ENCODE measurements around the gene PHACTR1. TPM values are rescaled to one million over a fixed set of nuclear protein-coding genes. Genes with fewer than 3 reads are reported as not detected.

Gene PHACTR1
- total RNA-seq, 1 experiment from 2014 or later = not detected

GRCh38 chr6:12815089-12815488, 98.5 kb downstream of the PHACTR1 start:
- no peaks in the 10 kb centered on the region for H3K79me2 ChIP-seq (ENCODE audit: low read length)
- ATAC-seq (no peak), DNase-seq (no peak)
- H3K9ac ChIP-seq (ENCODE audit: low read length) = no peak overlapping the region
- no peaks in the 10 kb centered on the region for H3K9me3 ChIP-seq (ENCODE audit: low read length)
- no TSS peak for BruUV-seq (replicated peaks)
- H3K4me1 ChIP-seq (ENCODE audit: insufficient read depth, low read length) = no peaks in the 10 kb centered on the region
- CTCF ChIA-PET = no interaction called here
- no peak overlapping the region for H3K4me3 ChIP-seq (ENCODE audit: low read length)
- intact Hi-C loops (cut with micrococcal nuclease) = no loop called here
- no peak overlapping the region for H2AFZ ChIP-seq (ENCODE audit: low read length)
- H4K20me1 ChIP-seq (ENCODE audit: low read length) = no peaks in the 10 kb centered on the region
- no peaks in the 10 kb centered on the region for H3K9me2 ChIP-seq (replicated peaks; ENCODE audit: low read length)
- POLR2A ChIA-PET (ENCODE audit: unreplicated experiment) = no interaction called here
- no peak overlapping the region for H3K27ac ChIP-seq (ENCODE audit: low read length)
- no peak overlapping the region for H3K4me2 ChIP-seq (ENCODE audit: low read length)
- H3K36me3 ChIP-seq (ENCODE audit: low read depth, low read length) = no peaks in the 10 kb centered on the region
- TF ChIP-seq, protein P1, sequence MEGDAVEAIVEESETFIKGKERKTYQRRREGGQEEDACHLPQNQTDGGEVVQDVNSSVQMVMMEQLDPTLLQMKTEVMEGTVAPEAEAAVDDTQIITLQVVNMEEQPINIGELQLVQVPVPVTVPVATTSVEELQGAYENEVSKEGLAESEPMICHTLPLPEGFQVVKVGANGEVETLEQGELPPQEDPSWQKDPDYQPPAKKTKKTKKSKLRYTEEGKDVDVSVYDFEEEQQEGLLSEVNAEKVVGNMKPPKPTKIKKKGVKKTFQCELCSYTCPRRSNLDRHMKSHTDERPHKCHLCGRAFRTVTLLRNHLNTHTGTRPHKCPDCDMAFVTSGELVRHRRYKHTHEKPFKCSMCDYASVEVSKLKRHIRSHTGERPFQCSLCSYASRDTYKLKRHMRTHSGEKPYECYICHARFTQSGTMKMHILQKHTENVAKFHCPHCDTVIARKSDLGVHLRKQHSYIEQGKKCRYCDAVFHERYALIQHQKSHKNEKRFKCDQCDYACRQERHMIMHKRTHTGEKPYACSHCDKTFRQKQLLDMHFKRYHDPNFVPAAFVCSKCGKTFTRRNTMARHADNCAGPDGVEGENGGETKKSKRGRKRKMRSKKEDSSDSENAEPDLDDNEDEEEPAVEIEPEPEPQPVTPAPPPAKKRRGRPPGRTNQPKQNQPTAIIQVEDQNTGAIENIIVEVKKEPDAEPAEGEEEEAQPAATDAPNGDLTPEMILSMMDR (conservative IDR thresholded peaks at IDR 0.05; ENCODE audit: low read depth, low read length) = no peak
- no peak for TF ChIP-seq EZH2phosphoT487 (IDR thresholded peaks at IDR 0.05; ENCODE audit: borderline replicate concordance, low read length)
- TF ChIP-seq EZH2 (IDR thresholded peaks at IDR 0.05; ENCODE audit: low read length, unreplicated experiment) = no peak
- peaks cover 96% of the 10 kb centered on the region for H3K27me3 ChIP-seq (ENCODE audit: low read length)
- H3F3A ChIP-seq (ENCODE audit: low read length, unreplicated experiment) = no peaks in the 10 kb centered on the region

GRCh38 chr6:12815884-12816600, 99.5 kb downstream of the PHACTR1 start:
- intact Hi-C loops (cut with micrococcal nuclease) = no loop called here
- no peak overlapping the region for H2AFZ ChIP-seq (ENCODE audit: low read length)
- H3K4me2 ChIP-seq (ENCODE audit: low read length) = no peak overlapping the region
- H3K4me1 ChIP-seq (ENCODE audit: insufficient read depth, low read length) = no peaks in the 10 kb centered on the region
- H3K27ac ChIP-seq (ENCODE audit: low read length) = no peak overlapping the region
- BruUV-seq (replicated peaks) = no TSS peak
- CTCF ChIA-PET = no interaction called here
- no peaks in the 10 kb centered on the region for H3K9me3 ChIP-seq (ENCODE audit: low read length)
- DNase-seq = no peak
- H3F3A ChIP-seq (ENCODE audit: low read length, unreplicated experiment) = no peaks in the 10 kb centered on the region
- peaks cover 97% of the 10 kb centered on the region for H3K27me3 ChIP-seq (ENCODE audit: low read length)
- no peaks in the 10 kb centered on the region for H3K9me2 ChIP-seq (replicated peaks; ENCODE audit: low read length)
- H3K9ac ChIP-seq (ENCODE audit: low read length) = no peak overlapping the region
- TF ChIP-seq EZH2phosphoT487 (IDR thresholded peaks at IDR 0.05; ENCODE audit: borderline replicate concordance, low read length) (no peak), EZH2 (IDR thresholded peaks at IDR 0.05; ENCODE audit: low read length, unreplicated experiment) (no peak)
- TF ChIP-seq, protein P1 (conservative IDR thresholded peaks at IDR 0.05; ENCODE audit: low read depth, low read length) = no peak
- no peak overlapping the region for H3K4me3 ChIP-seq (ENCODE audit: low read length)
- H4K20me1 ChIP-seq (ENCODE audit: low read length) = no peaks in the 10 kb centered on the region
- no peaks in the 10 kb centered on the region for H3K79me2 ChIP-seq (ENCODE audit: low read length)
- H3K36me3 ChIP-seq (ENCODE audit: low read depth, low read length) = no peaks in the 10 kb centered on the region
- no peak for ATAC-seq
- POLR2A ChIA-PET (ENCODE audit: unreplicated experiment) = no interaction called here

DNA sequence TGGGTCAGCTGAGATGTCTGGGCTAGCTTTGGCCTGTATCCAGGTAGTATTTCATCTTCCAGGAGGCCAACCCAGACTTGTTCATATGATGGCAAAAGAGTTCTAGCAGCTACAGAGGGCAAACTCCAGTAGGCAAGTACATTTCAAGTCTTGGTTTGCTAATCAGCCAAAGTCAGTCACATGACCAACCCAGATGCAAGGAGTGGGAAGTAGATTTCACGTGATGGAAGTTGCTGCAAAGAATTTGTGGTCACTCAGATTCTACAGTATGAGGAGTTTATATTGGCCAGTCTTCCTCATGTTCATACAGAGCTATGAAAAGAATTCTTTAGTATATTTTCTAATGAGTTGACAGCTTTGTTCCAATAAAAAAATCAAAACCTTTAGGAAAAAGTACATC, 101.8 kb downstream of the PHACTR1 start:
- Histone ChIP-seq H3F3A (ENCODE audit: low read length, unreplicated experiment) (no peaks in the 10 kb centered on the region), H3K9me2 (replicated peaks; ENCODE audit: low read length) (no peaks in the 10 kb centered on the region), H4K20me1 (ENCODE audit: low read length) (no peaks in the 10 kb centered on the region), H3K79me2 (ENCODE audit: low read length) (no peaks in the 10 kb centered on the region), H3K9me3 (ENCODE audit: low read length) (no peaks in the 10 kb centered on the region), H2AFZ (ENCODE audit: low read length) (no peak overlapping the region), H3K4me3 (ENCODE audit: low read length) (no peak overlapping the region), H3K27me3 (ENCODE audit: low read length) (peaks cover 95% of the 10 kb centered on the region), H3K27ac (ENCODE audit: low read length) (no peak overlapping the region), H3K36me3 (ENCODE audit: low read depth, low read length) (no peaks in the 10 kb centered on the region), H3K4me1 (ENCODE audit: insufficient read depth, low read length) (no peaks in the 10 kb centered on the region), H3K4me2 (ENCODE audit: low read length) (no peak overlapping the region), H3K9ac (ENCODE audit: low read length) (no peak overlapping the region)
- no peak for TF ChIP-seq EZH2 (IDR thresholded peaks at IDR 0.05; ENCODE audit: low read length, unreplicated experiment)
- no peak for TF ChIP-seq EZH2phosphoT487 (IDR thresholded peaks at IDR 0.05; ENCODE audit: borderline replicate concordance, low read length)
- TF ChIP-seq, protein P1 (conservative IDR thresholded peaks at IDR 0.05; ENCODE audit: low read depth, low read length) = no peak
- POLR2A ChIA-PET (ENCODE audit: unreplicated experiment) = no interaction called here
- BruUV-seq (replicated peaks) = no TSS peak
- intact Hi-C loops (cut with micrococcal nuclease) = no loop called here
- CTCF ChIA-PET = no interaction called here
- ATAC-seq (no peak), DNase-seq (no peak)

Measured in PC-3 (cell line).